ENCODE measurements around the gene FAM174C.

GRCh38 chr19:1243768-1244692 lies 31.3 kb upstream of the FAM174C start:
- TF ChIP-seq CTCF (IDR thresholded peaks at IDR 0.05) (peak; percentile 91 to 98 (median 97)), POLR2A (IDR thresholded peaks at IDR 0.05) (peak in 1 of 3 donors; percentile 18)
